A549 (cell line): ENCODE data around the gene PNPLA6. TPM values are rescaled to one million over a fixed set of nuclear protein-coding genes. Genes with fewer than 3 reads are reported as not detected.

ENCODE experiments used
- ATAC-seq, 2 experiments: fragments of 200-7000 bp in 1 of 2; fragments of >200 bp in 1 of 2; cut with Nextera tagmentation in 1 of 2; cut with Tn5 transposase in 1 of 2; 3 replicates each; pipeline versions ENCODE4 v1.8.0 to v1.9.1; 2018 to 2020; ENCODE audit warnings: mild to moderate bottlenecking in 1 of 2, moderate library complexity in 1 of 2
- CTCF ChIA-PET: fragments of 300-600 bp; sonication (Branson Sonifier 250); formaldehyde crosslinking; extraction: SDS; loops from one replicate; lab custom pipeline; 2021; ENCODE audit warnings: antibody characterized with exemption, inconsistent platforms; lab: Yijun Ruan, JAX
- POLR2A ChIA-PET: fragments of 350-600 bp; formaldehyde crosslinking; extraction: SDS; loops from one replicate; lab custom pipeline; 2021; ENCODE audit warnings: antibody characterized with exemption, inconsistent platforms; lab: Yijun Ruan, JAX
- DNase-seq, 2 experiments: peaks; one replicate each; pipeline versions ENCODE4 v3.0.0 to v3.0.0-alpha.2; 2011 to 2016; ENCODE audit warnings: low read depth in 1 of 2, low spot score in 1 of 2
- FAIRE-seq: peaks from 2 replicates; lab custom pipeline; 2011; peaks lifted over from hg19 to GRCh38; lab: Jason Lieb, UNC
- H3K27ac ChIP-seq, 2 experiments: fragments of >200 bp; sonication (Bioruptor Twin); formaldehyde crosslinking; 3 replicates each; pipeline ENCODE4 v1.5.1; 2016 to 2017
- H3K4me1 ChIP-seq: fragments of >200 bp; sonication (Bioruptor Twin); formaldehyde crosslinking; 3 replicates; pipeline ENCODE4 v1.6.1; 2016
- H3K4me2 ChIP-seq: fragments of >200 bp; sonication (Bioruptor Twin); formaldehyde crosslinking; 3 replicates; pipeline ENCODE4 v1.6.1; 2016
- H3K4me3 ChIP-seq: fragments of >200 bp; sonication (Bioruptor Twin); formaldehyde crosslinking; 3 replicates; pipeline ENCODE4 v1.5.1; 2016
- H3K9me3 ChIP-seq: fragments of >200 bp; sonication (Bioruptor Twin); formaldehyde crosslinking; 3 replicates; pipeline ENCODE4 v1.6.1; 2016
- EHF ChIP-seq: fragments of 250-450 bp; sonication (Bioruptor Pico); IDR thresholded peaks from 2 replicates; pipeline ENCODE4 v1.5.0; 2020; ENCODE audit warnings: mild to moderate bottlenecking
- EHMT2 ChIP-seq: fragments of 200-600 bp; sonication (generic); IDR thresholded peaks from 2 replicates; pipeline ENCODE4 v1.6.1; 2016; ENCODE audit warnings: antibody characterized with exemption, low read depth, mild to moderate bottlenecking, moderate library complexity
- FOXS1 ChIP-seq: fragments of 250-450 bp; sonication (Bioruptor Pico); IDR thresholded peaks from 2 replicates; pipeline ENCODE4 v1.5.0; 2020; ENCODE audit warnings: mild to moderate bottlenecking, moderate library complexity
- HDAC2 ChIP-seq: fragments of 200-600 bp; sonication (generic); IDR thresholded peaks from 2 replicates; pipeline ENCODE4 v1.6.1; 2016
- HOXB13 ChIP-seq: fragments of 250-450 bp; sonication (Bioruptor Pico); IDR thresholded peaks from 2 replicates; pipeline ENCODE4 v1.5.0; 2020; ENCODE audit warnings: low read depth, mild to moderate bottlenecking, moderate library complexity
- JUN ChIP-seq, 2 experiments: fragments of >200 bp; sonication (Bioruptor Twin); formaldehyde crosslinking; IDR thresholded peaks; 2 replicates in 1 of 2; 3 replicates in 1 of 2; pipeline ENCODE4 v1.6.1; 2016 to 2017
- MYC ChIP-seq: IDR thresholded peaks from 2 replicates; pipeline ENCODE4 v1.6.1; 2012; ENCODE audit warnings: mild to moderate bottlenecking, inconsistent platforms, low read length, improper control_type of control experiment, borderline replicate concordance
- NFE2L2 ChIP-seq: fragments of 150-350 bp; conservative IDR thresholded peaks from 2 replicates; pipeline ENCODE4 v1.6.1; 2014; ENCODE audit warnings: low read length
- NR3C1 ChIP-seq: fragments of >200 bp; sonication (Bioruptor Twin); formaldehyde crosslinking; IDR thresholded peaks from 3 replicates; pipeline ENCODE4 v1.6.1; 2017
- RARB ChIP-seq: fragments of 250-450 bp; sonication (Bioruptor Pico); IDR thresholded peaks from 2 replicates; pipeline ENCODE4 v1.8.0; 2021; ENCODE audit warnings: mild to moderate bottlenecking, moderate library complexity
- RNF2 ChIP-seq: fragments of 200-600 bp; sonication (generic); IDR thresholded peaks from 2 replicates; pipeline ENCODE4 v1.6.1; 2016; ENCODE audit warnings: low read depth, mild to moderate bottlenecking, antibody characterized with exemption, moderate library complexity, borderline replicate concordance
- TP53 ChIP-seq: fragments of 250-450 bp; sonication (Bioruptor Pico); IDR thresholded peaks from 2 replicates; pipeline ENCODE4 v1.5.0; 2021; ENCODE audit warnings: mild to moderate bottlenecking, moderate library complexity
- ZNF302 ChIP-seq: fragments of 250-450 bp; sonication (Bioruptor Pico); IDR thresholded peaks from 2 replicates; pipeline ENCODE4 v1.9.0; 2021; ENCODE audit warnings: inconsistent platforms, mild to moderate bottlenecking, moderate library complexity
- WGBS: methylation state at CpG from one replicate; pipeline ENCODE4 v1.1.6; 2017; ENCODE audit errors: missing lambda C conversion rate; 5-methylcytosine and 5-hydroxymethylcytosine counted together
- polyA plus RNA-seq, 4 experiments: library from polyadenylated mRNA; depleted of rRNA in 3 of 4; stranded (reverse); fragments of >200 nt; fragmentation: RNase III in 1 of 4; extraction: RNeasy Plus Mini Kit Qiagen cat#74134 plus additional on column Dnase treatment in 1 of 4; gene quantifications; 2 replicates in 3 of 4; 3 replicates in 1 of 4; pipeline ENCODE4 v1.2.3, GENCODE V29; 2011 to 2017
- TF ChIP-seq, protein P1 (sequence below): fragments of 200-600 bp; sonication (generic); IDR thresholded peaks from 2 replicates; pipeline ENCODE4 v1.6.1; 2016; ENCODE audit warnings: antibody characterized with exemption, mild to moderate bottlenecking, moderate library complexity
- TF ChIP-seq, protein P2 (sequence below): fragments of >200 bp; sonication (Bioruptor Twin); formaldehyde crosslinking; IDR thresholded peaks from 2 replicates; pipeline ENCODE4 v1.6.1; 2016

The PNPLA6 gene
- polyA plus RNA-seq, 2 of the 4 experiments (the other 2 are of a cell fraction), result 17.0 to 58.1 TPM

DNA sequence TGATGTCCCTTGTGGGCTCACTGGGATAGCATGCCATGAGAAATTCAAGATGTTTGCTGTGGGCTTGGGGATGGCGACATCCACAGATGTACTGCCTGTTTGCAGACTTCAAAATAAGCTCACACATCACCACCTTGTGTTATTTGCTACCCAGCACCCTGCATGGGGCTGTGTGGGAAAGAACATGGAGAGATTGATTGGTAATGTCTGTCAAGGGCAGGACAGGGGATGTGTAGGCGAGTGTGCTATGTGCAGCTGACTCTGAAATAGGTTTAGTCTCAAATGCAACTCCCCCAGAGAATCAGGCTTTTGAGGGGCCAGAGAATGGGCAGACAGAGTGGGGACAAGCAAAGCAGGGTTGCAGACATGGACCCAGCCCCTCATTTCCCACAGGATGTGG, 24.7 kb downstream of the PNPLA6 start (continued):
- no peak for TF ChIP-seq NFE2L2
- TF ChIP-seq RARB, result no peak
- TF ChIP-seq, protein P1, sequence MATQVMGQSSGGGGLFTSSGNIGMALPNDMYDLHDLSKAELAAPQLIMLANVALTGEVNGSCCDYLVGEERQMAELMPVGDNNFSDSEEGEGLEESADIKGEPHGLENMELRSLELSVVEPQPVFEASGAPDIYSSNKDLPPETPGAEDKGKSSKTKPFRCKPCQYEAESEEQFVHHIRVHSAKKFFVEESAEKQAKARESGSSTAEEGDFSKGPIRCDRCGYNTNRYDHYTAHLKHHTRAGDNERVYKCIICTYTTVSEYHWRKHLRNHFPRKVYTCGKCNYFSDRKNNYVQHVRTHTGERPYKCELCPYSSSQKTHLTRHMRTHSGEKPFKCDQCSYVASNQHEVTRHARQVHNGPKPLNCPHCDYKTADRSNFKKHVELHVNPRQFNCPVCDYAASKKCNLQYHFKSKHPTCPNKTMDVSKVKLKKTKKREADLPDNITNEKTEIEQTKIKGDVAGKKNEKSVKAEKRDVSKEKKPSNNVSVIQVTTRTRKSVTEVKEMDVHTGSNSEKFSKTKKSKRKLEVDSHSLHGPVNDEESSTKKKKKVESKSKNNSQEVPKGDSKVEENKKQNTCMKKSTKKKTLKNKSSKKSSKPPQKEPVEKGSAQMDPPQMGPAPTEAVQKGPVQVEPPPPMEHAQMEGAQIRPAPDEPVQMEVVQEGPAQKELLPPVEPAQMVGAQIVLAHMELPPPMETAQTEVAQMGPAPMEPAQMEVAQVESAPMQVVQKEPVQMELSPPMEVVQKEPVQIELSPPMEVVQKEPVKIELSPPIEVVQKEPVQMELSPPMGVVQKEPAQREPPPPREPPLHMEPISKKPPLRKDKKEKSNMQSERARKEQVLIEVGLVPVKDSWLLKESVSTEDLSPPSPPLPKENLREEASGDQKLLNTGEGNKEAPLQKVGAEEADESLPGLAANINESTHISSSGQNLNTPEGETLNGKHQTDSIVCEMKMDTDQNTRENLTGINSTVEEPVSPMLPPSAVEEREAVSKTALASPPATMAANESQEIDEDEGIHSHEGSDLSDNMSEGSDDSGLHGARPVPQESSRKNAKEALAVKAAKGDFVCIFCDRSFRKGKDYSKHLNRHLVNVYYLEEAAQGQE, result no peak
- no peak for TF ChIP-seq MYC

DNA sequence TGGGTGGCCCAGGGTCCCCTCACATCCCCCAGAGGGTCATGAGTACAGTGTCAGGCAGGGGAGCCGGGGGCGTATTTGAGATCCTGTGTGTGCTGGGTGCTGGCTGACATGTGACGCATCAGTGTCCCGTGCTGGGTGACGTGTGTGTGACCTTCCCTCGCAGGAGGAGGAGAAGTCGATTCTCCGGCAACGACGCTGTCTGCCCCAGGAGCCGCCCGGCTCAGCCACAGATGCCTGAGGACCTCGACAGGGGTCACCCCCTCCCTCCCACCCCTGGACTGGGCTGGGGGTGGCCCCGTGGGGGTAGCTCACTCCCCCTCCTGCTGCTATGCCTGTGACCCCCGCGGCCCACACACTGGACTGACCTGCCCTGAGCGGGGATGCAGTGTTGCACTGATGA, 25.8 kb downstream of the PNPLA6 start:
- ATAC-seq (no peak), DNase-seq (no peak), FAIRE-seq (no peak)
- H3K4me1 ChIP-seq, result no peaks in the 10 kb centered on the region
- no peak overlapping the region for H3K4me2 ChIP-seq
- H3K27ac ChIP-seq, result no peak overlapping the region
- WGBS, result 98% methylated on average over 5 of the region's 17 CpGs
- POLR2A ChIA-PET, result no interaction called here
- H3K9me3 ChIP-seq, result no peaks in the 10 kb centered on the region
- CTCF ChIA-PET, result no interaction called here
- H3K4me3 ChIP-seq, result no peak overlapping the region
- TF ChIP-seq ZNF302 (CRISPR knock-in tag) (no peak), EHMT2 (no peak)

DNA sequence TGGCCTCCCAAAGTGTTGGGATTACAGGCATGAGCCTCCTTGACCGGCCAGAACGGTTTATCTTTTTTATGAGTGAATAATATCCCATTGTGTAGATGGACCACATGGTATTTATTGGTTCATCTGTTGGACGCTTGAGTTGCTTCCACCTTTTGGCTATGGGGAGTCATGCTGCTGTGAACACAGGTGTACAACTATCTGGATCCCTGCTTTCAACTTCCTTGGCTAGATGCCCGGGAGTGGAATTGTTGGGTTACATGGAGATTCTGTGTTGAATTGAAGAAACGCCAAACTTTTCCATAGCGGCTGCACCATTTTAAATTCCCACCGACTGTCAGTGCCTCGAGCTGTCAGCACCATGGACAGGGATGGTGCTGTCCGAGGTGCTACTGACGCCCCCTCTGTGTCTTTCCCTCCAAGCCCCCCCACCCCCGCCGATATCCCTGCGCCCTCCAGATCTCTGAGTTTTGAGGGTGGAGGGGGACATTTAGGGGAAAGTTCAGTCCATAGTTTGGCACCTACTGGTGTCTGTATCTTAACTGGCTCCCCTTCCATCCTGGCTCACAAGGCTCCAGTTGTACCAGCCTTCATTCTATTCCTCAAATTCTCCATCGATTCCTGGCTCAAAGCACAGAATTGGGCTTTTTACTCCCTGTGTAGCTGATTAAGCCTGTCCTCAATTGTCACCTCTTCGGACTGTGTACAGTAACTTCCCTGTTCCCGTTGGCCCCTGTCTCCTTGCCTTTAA, 27.3 kb downstream of the PNPLA6 start:
- Histone ChIP-seq H3K9me3 (no peaks in the 10 kb centered on the region), H3K4me1 (no peaks in the 10 kb centered on the region), H3K4me3 (no peak overlapping the region), H3K4me2 (no peak overlapping the region), H3K27ac (no peak overlapping the region)
- WGBS, result 69% methylated on average over 13 of the region's 16 CpGs
- no peak for ATAC-seq
- ChIA-PET CTCF (interaction anchor here (0.6 to 1.5 kb wide), 5 partner anchors 219 to 682 kb away, joined by 3 to 5 read pairs (median 3); no protein-coding TSS in a partner anchor), POLR2A (no interaction called here)
- no peak for TF ChIP-seq RNF2
- TF ChIP-seq, protein P1, result peak; percentile 96
- TF ChIP-seq JUN (IDR thresholded peaks at IDR 0.05), result no peak
- no peak for TF ChIP-seq HDAC2
- no peak for TF ChIP-seq NR3C1
- TF ChIP-seq HOXB13 (CRISPR knock-in tag), result no peak
- TF ChIP-seq FOXS1 (CRISPR knock-in tag), result no peak
- no peak for TF ChIP-seq TP53 (CRISPR knock-in tag)
- TF ChIP-seq EHMT2, result peak; percentile 86; the same call in 1 of the 2 replicates
- no peak for TF ChIP-seq EHF
- TF ChIP-seq, protein P2, sequence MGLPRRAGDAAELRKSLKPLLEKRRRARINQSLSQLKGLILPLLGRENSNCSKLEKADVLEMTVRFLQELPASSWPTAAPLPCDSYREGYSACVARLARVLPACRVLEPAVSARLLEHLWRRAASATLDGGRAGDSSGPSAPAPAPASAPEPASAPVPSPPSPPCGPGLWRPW, result no peak
- DNase-seq, result no peak
- no peak for FAIRE-seq
